GM19324 (cell line): ENCODE results near the gene TAS1R1.

Source experiments
- ATAC-seq: cut with Tn5 transposase; IDR thresholded peaks from one replicate; pipeline ENCODE4 v1.9.1; 2021; ENCODE audit warnings: mild to moderate bottlenecking, moderate library complexity; ENCODE audit not compliant: unreplicated experiment, low FRiP score

The TAS1R1 gene

DNA sequence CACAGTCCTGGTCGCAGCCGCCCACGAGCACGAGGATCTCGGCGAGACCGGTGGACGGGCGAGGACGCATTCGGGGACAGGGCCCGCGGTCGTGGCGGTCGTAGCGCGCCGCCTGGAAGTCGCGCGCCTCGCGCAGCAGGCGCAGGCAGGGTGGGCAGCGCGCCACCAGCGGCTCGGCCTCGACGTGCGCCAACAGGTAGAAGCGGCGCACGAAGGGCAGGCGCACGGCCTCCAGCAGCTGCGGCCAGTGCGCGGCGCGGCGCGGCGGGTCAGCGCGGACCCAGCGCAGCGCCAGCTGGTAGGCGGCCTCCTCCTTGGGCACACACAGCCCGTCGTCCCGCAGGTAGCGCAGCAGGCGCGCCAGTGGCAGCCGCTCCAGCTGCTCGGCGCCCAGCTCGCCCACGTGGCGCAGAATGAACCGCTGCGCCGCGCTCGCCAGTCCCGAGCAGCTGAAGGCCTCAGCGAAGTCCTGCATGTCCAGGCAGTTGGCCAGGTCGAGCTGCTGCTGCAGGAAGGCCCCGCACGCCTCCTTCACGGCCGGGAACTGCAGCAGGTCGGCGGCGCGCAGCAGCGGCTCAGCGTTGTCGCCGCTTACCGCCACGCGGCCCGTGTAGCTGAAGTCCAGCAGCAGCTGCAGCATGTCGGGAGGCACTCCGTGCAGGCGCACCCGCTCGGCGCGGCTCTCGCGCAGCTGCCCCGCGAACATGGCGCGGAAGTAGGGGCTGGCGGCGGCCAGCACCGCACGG lies 47.0 kb downstream of the TAS1R1 start:
- peak; percentile 17 for ATAC-seq

DNA sequence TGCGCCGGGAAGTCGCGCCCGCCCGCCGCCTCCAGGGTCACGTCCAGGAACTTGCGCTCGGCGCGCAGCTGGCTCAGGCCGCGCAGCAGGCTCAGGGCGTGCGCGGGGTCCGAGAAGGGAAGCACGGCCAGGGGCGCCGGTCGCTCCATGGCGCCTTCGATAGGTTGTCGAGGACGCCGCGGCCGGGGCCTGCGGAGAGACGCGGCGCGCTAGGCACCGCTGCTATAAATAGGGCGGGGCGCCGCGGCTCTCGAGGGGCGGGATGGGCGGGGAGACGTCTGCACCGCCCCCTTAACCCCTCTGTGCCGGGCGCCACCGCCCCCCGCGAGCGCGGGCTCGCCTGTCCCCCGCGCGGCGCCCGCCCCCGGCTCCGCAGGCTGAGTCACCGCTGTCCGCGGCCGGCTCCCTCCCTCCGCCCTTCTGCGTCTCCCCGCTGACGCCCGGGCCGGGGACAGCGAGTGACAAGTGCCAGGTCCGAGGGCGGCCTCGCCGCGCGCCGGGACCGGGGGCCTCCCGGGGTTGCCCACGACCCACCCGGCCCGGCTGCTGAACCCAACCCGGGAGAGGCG lies 47.6 kb downstream of the TAS1R1 start, which contains the start of gene KLHL21:
TSS of gene KLHL21 (minus strand) at position 201 of the 569 bp plus-strand sequence. CDS start at position 149, 52 bp downstream.
- ATAC-seq: peak; percentile 69

DNA sequence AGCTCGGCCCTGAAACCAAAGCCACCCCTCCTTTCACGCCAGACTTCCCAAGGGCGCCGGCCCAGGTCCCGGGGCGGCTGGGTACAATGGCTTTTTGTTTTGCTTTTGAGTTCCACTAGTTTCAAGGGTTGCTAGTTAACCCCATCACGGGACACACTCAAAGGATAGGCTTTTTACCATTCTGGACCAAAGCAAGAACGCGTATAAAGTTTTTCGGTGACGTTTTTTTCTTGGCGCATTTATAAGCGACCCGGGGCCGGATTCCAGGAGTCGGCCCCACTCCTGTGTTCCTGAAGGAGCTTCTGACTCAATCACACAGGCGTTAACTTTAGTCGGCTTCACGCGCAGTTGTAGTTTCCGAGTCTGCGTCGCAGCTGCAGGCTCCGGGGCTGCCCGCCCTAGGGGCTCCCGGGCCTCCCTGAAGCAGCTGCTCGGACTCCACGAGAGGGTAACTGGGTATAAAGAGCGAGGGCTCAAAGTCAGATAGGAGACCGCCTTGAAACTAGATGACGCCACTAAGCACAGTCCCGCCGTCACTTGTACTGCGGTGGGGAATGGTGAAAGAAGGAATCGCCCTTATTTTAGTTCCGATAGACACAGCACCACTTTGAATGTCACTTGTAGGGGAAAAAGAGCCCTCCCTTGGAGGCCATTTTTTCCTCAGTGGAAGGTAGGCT lies 48.3 kb downstream of the TAS1R1 start:
- ATAC-seq: peak; percentile 11

DNA sequence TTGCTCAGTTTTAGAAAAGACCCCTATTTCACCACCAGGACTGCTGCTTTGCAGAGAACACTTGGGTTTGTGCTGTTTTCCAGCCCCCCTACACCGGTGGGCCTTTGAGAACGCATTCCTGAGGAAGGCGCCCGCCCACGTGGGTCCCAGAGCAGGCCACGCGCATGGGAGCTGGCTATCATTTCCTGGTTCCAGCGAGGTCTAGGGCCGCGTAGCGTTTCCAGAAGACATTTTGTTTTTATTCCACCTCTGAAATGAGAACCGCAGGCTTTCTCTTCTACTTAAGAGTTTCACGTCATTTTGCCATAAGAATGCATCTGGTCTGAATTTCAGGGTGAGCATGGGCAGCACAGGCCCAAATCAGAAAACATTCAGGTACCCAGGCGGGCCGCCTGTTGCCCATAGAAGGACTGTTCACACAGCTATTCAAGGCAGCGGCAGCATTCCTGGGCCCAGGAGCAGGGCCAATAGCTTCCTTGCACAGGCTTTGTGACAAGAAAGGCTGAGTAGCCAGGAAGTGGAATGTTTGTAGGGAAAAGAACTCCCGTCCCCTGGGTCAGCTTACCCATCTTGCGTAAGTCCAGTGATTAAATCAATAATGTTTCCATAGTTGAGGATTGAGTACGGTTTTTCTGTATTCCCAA lies 48.9 kb downstream of the TAS1R1 start:
- ATAC-seq: no peak

DNA sequence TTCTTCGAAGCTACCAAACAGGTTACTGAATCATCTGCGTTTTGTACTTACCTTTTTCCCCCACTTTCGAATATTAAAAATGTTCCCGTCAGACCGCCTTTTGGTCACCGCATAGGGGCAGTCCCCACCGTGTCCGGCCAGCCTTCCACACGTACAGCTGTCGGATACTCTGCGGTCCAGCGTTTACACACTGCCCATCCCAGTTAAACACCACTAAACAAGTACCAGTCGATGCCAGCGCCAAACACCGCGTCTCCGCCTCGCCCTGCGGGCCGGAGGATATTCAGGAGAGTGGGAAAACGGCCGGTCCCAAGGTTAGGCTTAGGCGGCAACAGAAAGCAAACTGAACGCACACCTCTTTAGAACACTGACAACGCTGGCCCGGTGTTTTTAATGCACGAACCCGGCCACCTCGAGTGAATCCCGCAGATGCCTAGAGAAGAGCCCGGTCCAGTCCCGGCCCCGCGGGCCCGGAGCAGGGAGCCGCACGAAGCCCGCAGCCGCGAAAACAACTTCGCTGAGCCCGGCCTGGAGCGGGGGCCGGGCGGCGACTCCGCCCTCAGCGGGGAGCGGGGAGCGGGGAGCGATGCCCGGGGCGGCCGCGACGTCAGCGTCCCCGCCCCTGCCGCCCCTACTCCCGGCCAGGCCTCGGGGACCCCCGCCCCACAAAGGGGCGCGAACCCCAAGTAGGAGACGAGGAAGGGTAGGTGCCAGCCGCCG lies 57.7 kb downstream of the TAS1R1 start:
- no peak for ATAC-seq

DNA sequence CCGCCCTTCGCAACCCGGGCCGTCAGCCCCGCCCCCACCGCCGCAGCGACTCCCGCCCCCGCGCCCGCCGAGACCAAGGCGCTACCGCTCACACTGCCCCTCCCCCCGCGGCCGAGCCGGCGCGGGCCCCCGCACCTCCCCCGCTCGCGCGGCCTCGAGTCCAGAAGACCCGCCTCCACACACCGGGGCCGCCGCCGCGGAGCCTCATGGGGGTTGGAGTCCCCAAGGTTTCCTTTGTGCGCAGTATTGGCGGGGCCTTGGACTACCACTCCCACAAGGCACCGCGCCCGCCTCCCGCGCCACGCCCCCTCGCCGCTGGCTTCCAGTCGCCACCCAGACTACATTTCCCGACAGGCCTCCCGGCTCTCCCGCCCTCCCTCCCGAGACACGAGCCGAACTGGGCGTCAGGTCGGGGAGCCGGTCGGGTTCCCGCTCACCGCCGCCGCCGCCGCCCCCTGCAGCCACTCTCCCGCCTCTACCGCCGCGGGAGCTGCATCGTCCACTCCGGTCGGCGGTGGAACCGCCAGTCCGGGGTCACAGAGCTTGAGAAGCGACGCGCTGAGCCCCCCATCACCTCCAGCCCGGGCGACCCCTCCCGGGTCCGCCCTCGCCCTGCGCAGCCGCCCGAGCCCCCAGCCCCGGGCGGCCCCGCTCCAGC lies 58.4 kb downstream of the TAS1R1 start, which contains the start of gene PHF13:
TSS of gene PHF13 (plus strand) at position 371 of the 658 bp plus-strand sequence. CDS start 336 bp downstream, outside the sequence.
- peak; percentile 96 for ATAC-seq

DNA sequence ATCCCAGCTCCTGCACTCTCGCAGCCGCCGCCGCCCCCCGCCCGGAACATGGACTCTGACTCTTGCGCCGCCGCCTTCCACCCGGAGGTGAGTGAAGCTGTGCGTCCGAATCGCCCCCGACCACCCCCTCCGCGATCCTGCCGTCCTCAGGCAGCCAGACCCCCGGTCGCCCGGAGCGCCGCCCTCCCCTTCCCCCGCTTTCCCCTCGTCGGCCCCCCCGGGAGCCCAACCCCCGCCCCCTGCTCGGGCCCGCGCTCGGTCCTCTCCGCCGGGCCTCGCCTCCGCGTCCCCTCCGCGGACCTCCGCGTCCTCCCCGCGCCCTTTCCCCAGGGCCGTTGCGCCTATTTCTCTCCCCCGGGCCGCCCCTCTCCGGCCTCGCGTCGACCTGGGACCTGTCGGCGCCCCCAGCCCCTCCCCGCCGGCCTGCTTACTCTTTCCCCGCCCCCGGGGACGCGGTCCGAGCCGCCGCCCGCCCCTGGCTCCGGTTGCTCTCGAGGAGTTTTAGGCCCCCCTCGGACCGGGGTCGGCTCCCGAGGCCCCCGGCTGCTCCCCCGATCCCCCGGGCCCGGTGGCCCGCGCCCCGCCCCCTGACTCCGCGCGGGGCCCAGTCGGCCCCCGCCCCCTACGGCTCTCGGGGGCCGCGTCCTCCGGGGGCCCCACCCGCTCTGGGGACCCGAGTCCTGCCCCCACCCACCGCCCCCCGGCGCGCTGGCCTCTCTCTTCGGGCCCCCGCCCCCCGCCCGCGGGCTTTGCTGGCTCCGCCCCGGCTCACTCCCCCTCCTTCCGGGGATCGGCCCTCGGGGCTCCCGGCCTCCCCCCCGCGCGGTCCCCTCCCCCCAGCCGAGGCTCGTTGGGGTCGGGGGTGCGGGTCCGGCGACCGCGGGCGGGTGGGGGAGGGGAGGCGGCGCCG lies 59.2 kb downstream of the TAS1R1 start:
- no peak for ATAC-seq

DNA sequence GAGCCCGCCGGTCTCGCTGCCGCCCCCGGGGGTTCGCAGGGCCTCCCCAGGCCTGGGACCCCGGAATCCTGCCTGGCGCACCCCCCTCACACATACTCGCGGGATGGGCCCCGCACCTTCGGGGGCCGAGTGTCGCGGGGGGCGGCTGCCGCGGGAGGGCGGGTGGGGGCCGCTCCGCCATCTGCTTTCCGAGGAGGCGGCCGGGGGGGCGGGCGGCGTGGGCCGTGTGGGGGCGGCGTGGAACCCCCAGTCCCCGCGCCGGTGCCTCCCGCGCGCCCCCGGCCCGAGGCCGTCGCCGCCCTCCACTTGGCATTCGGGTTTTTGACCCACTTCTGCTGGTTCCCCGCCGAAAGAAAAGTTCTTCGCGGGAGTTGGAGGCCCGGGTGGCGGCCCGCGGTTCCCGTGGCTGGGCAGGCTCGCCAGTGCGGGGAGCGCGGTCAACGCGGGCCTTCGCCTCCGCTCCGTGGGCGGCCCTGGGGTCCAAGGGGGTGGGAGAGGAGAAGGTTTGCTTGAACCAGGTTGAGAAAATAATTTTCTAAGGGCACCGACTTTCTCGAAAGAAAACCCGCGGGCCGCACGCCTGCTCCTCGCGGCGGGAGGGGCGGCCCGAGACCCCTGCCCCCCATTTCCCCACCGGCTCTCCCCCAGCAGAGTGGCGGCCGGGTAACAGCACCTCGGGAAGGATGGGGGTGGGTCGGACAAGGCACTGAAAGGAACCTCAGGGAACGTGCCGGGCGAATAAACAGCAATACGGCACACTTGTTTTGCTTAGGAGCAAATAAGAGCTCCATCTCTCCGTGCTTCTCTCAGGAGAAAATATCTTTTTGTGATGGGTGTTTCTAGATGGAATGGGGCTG lies 60.0 kb downstream of the TAS1R1 start:
- no peak for ATAC-seq

DNA sequence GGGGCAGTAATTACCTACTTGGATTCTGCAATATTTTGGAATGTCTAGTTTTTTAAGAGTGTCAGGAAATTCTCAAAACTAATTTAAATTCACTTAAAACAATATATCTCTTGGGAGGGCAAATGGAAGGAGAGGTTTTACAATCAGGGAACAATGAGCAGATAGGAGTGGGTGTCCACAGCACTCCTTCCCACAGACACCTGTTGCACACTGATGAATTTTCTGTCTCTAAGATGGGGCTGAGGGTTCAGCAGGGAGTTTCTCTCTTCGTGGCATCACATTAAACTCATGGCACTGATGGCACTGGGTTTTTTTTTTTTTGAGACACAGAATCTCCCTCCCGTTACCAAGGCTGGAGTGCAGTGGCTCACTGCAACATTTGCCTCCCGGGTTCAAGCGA lies 63.9 kb downstream of the TAS1R1 start:
- no peak for ATAC-seq

DNA sequence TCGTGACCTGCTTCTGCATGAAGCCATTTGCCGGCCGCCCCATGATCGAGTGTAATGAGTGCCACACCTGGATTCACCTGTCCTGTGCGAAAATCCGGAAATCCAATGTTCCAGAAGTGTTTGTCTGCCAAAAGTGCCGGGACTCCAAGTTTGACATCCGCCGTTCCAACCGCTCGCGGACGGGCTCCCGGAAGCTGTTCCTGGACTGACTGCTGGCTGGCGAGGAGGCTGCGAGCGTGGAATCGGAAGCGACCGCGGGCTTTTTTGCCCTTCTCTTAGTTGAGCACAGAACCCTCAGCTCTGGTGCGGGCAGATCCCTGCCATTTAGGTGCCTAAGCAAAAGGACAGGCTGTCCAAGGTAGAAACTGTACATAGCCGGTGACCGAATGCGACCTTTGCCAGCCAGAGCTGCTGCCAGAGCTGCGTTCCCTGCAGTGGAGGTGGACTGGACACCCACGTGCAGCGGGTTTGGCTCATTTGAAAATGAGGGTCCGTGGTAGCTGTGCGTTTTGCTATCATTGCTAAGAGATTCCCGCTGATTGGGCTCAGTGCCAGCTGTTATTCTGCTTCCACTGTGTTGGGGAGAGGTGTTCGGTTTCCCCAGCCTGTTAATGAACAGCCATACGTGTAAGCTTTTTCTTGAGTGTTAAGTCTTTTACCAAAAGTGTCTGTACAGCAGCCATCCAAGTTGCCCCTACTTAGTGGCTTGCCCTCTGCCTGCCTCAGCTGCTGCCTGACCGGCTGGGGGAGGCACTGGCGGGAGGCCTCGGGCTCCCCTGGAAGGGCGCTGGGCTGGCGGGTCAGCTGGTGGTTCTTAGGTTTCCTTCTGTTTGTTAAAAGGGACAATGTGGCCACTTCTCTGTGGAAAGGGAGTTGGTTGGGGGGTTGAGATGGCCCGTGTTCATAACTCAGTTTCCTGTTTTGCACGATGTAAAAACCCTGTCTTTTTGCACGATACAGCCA lies 66.6 kb downstream of the TAS1R1 start:
- ATAC-seq: no peak

DNA sequence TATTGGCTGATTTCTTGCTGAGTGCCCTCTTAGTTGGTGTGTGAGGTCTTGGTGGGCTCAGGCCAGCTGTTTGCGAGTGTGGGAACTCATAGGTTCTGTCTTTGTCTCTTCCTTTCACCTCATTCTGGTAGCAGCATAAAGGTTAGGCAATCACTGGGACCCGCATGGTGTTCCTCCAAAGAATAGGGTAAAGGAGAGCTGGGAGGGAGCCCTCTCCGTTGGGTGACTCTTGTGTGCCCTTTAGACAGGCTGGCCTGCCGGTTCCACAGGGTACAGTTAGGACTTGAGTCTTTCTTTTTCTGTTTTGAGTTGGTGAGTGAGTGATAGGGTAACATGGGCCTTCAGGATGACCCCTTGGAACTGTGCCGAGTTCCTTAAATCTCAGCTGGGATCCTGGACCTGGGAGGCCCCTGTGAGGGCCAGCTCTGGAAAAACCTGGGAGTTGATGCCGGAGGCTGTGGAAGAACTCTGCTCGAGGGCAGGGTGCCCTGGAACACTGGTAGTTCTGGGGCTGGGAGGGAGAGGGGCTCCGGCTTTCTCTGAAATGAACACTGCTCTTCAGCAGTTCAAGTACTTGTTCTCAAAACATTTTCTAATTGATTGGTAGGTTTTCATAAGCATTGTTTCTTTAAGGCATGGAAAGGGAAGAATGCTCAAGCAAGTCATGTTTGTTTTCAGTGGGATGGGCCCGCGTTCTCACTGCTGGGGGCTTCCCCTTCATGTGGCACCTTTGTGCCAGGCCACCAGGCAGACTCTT lies 67.5 kb downstream of the TAS1R1 start:
- ATAC-seq: no peak

DNA sequence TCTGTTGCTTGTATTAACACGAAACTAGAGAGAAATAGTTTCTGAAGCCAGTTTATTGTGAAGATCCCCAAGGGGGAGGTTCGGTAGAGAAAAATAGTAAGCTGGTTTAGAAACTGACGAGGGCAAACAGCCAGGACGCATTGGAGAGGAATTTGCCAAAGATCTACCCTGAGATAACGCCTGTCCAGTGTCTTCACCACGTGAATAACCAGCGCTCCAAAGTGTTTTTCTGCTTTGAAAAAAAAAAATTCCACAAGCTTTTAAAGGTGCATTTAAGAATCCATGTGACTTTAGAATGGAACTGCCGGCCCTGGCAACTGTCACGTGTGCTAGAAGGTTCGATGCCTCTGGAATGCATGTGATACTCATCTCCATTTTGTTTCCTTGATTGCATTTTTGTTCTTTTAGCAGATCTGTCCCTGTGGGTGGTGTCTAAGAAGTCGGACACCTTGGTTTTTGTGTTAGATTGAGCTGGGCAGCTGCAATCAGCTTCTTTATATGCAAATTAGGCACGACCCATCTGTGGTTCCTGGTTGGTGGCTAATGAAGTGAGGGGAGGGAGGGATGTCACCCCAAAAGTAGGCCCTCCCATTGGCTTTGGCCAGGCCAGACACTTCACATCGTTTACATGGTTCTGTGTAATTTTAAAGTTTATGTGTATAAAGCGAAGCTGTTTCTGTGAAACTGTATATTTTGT lies 68.3 kb downstream of the TAS1R1 start:
- no peak for ATAC-seq

DNA sequence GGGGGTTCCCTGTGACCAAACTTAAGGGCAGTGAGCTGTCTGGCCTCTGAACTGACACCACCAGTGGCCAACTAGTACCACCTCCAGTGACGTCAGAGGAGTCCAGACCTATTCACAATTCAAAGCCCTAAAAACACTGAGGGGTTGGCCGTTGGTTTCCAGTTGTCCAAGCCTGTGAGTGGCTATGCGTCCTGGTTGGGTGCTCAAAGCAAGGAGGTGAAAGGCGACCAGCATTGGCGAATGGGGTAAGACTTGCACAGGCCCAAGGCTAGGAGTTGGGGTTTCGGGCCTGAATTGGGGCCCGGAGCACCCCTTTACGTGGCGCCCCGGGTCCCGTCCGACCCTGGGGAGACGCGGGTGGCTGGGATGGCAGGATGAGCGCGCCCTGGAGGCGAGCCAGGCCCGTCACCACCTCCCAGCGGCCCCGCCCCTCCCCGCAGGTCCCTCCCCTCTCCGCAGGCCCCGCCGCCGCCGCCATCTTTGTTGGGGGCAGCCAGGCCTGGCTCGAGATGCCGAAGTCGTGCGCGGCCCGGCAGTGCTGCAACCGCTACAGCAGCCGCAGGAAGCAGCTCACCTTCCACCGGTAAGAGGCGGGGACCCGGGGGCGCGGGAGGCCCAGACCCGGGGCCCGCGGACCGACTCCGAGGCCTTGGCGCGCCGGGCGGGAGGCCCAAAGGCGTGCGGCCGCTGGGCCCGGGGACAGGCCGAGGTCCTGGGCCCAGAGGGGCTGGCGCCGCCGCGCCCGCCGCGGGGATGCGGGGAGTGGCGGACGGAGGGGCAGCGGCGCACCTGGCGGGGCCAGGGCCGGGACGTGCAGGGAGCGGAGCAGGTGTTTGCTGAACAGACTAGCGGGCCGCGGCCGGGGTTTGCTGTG lies 69.8 kb downstream of the TAS1R1 start, which contains the start of gene THAP3:
TSS of gene THAP3 (plus strand) at position 159 of the 874 bp plus-strand sequence. CDS start at position 510, 351 bp downstream.
- ATAC-seq: peak; percentile 78

DNA sequence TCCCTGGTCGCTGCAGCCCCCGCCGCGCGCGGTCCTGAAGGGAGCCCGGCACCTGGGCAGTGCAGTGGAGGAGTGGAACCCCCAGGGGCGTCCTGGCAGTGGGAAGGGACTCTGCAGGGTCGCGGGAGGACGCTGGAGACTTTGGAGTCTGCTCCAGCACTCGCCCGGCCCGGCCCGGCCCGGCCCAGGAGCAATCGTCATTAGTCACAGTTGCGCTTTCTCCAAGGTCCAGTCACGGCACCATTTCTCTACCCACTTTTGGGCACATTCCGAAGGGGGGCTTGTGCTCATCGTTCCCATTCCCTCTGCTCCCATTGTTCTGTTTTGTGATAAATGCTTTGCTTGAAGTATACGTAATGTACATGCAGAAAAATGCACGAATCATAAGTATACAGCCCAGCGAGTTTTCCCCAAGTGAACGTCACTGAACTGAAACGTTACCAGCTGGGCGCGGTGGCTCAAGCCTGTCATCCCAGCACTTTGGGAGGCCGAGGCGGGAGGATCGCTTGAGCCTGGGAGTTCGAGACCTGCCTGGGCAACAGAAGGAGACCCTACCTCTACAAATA lies 70.6 kb downstream of the TAS1R1 start:
- ATAC-seq: peak; percentile 28
